Spleen (tissue), 7 donors: Measurements from ENCODE around the gene HHAT.

ENCODE experiments used
- POLR2A ChIP-seq, 3 donors: fragments of 450-650 bp; IDR thresholded peaks; one replicate each; pipeline ENCODE4 v1.5.1; 2017; ENCODE audit warnings: antibody characterized with exemption in 3 of 3, mild to moderate bottlenecking in 1 of 3
- TF ChIP-seq, protein P1 (sequence below), 11 experiments: fragments of 200-600 bp in 7 of 11; fragments of 450-650 bp in 4 of 11; sonication (generic) in 4 of 11; IDR thresholded peaks in 8 of 11; conservative IDR thresholded peaks in 3 of 11; 1 replicate in 7 of 11; 2 replicates in 4 of 11; pipeline versions ENCODE4 v1.4.0 to v1.8.0; 2016 to 2021; ENCODE audit warnings: antibody characterized with exemption in 11 of 11, inconsistent platforms in 4 of 11, mild to moderate bottlenecking in 1 of 11
- donor health status: DM: no; HTN: no; CAD: no; lungs with moderate emphysema.
- donor health status: DM: no; HTN: no; CAD: no.
- donor health status: DM: no; HTN: no; CAD: no.

DNA sequence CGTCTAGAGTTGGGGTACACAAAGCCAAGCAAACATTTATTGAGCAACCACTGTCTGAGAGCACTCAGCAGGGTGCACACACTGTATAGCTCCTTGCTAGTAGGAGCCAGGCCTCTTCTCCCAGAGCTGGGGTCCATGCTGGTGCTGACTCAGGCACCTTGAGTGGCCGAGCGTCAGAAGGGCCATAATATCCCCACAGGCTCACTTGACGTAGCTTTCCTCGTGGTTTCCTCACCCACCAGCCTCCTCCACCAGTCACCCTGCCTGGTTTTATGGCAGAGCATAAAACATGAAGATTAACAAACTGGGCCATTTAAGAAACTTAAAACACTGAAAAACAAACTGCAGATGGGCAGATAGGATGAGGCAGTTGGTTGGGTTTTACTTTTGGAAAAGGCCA lies 361.5 kb downstream of the HHAT start:
- TF ChIP-seq, protein P1, sequence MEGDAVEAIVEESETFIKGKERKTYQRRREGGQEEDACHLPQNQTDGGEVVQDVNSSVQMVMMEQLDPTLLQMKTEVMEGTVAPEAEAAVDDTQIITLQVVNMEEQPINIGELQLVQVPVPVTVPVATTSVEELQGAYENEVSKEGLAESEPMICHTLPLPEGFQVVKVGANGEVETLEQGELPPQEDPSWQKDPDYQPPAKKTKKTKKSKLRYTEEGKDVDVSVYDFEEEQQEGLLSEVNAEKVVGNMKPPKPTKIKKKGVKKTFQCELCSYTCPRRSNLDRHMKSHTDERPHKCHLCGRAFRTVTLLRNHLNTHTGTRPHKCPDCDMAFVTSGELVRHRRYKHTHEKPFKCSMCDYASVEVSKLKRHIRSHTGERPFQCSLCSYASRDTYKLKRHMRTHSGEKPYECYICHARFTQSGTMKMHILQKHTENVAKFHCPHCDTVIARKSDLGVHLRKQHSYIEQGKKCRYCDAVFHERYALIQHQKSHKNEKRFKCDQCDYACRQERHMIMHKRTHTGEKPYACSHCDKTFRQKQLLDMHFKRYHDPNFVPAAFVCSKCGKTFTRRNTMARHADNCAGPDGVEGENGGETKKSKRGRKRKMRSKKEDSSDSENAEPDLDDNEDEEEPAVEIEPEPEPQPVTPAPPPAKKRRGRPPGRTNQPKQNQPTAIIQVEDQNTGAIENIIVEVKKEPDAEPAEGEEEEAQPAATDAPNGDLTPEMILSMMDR (IDR thresholded peaks at IDR 0.05 in 8 of 11, conservative IDR thresholded peaks at IDR 0.05 in 3 of 11), result no peak
- TF ChIP-seq POLR2A (IDR thresholded peaks at IDR 0.05), result no peak
